Smooth muscle cell of the coronary artery (primary cell): Measurements from ENCODE around the gene TP53I11. TPM values are rescaled to one million over a fixed set of nuclear protein-coding genes. Genes with fewer than 3 reads are reported as not detected.

Experiments
- total RNA-seq: library from RNA; depleted of rRNA; stranded (reverse); fragments of >200 nt; gene quantifications from 2 replicates; pipeline ENCODE4 v1.2.3, GENCODE V29; 2014; ENCODE audit warnings: low replicate concordance

TP53I11 gene, protein sequence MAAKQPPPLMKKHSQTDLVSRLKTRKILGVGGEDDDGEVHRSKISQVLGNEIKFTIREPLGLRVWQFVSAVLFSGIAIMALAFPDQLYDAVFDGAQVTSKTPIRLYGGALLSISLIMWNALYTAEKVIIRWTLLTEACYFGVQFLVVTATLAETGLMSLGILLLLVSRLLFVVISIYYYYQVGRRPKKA
- 0.98 and 17.3 TPM in 2 replicates for total RNA-seq

DNA sequence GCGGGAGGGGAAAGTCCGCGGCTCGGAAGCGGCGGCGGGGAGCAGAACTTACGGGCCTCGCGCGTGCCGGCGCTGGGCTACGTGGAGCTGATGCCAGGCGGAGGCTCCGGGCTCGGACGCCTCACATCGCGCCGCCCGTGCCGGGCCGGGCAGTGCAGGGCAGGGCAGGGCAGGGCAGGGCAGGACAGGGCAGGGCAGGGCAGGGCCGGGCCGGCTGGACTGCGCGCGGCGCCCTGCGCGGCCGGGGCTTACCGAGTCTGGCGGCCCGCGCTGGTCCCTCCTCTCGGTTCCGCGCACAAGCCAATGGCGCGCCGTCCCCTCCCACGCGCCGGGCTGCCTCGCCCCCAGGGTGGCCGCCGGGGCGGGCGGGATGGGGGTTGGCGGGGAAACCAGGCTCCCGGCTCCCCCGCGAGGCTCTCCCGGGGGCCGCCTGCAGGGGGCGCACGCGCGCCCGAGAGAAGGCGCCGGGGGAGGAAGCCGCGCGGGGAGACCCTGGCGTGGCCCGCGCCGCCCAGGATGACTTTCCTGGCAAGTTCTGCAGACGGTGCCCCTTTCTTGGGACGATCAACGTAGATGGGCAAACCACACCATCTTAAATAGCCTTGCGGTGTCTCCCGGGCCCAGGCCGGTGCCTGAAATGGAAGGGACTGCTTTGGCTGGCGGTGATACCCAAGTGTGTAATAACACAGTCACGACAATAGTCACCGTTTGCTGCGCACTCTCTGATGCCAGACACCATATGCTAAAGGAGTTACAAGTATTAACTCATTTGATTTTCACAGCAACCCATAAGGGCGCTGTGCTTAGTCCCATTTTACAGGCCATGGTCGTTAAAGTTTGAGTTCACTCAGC is at the start of gene TP53I11:
Gene TP53I11, minus strand, starts transcription at position 259 of the 852 bp plus-strand sequence. CDS start 12,548 bp downstream, outside the sequence.

Other genes with a start within 250 kb of the TP53I11 start
- 0.15 and 0.70 TPM in 2 replicates for gene TSPAN18, start 223.9 kb downstream of the TP53I11 start, total RNA-seq
- gene PRDM11, start 195.8 kb upstream of the TP53I11 start, total RNA-seq, result 4.2 and 4.6 TPM in 2 replicates